Measurements from ENCODE around the gene RFLNA. TPM values are rescaled to one million over a fixed set of nuclear protein-coding genes. Genes with fewer than 3 reads are reported as not detected.

RFLNA gene
- total RNA-seq, 2 donors from 2014 or later, result 5.4 to 13.7 TPM

DNA sequence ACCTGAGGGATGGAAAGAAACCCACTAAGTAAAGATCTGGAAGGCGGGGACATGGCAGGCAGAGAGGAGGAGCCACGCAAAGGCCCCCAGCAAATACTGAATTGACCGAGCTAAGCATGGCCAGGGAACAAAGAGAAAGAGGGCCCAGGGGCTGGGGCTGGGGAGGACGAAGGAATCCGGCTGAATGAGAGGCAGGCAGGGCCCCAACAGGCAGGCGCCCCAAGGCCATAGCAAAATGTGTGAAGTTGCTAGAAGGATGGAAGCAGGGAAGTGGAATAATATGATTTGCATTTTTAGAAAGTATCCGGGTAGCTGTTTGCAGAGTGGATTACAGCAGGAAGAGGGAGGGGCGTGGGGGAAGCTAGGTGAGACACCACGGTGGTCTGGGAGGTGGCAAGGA, 49.1 kb downstream of the RFLNA start:
- 73% methylated on average over 9 of the region's 9 CpGs for WGBS
- TF ChIP-seq POLR2AphosphoS5 (IDR thresholded peaks at IDR 0.05) (no peak), POLR2A (IDR thresholded peaks at IDR 0.05) (no peak)
- TF ChIP-seq, protein P1, sequence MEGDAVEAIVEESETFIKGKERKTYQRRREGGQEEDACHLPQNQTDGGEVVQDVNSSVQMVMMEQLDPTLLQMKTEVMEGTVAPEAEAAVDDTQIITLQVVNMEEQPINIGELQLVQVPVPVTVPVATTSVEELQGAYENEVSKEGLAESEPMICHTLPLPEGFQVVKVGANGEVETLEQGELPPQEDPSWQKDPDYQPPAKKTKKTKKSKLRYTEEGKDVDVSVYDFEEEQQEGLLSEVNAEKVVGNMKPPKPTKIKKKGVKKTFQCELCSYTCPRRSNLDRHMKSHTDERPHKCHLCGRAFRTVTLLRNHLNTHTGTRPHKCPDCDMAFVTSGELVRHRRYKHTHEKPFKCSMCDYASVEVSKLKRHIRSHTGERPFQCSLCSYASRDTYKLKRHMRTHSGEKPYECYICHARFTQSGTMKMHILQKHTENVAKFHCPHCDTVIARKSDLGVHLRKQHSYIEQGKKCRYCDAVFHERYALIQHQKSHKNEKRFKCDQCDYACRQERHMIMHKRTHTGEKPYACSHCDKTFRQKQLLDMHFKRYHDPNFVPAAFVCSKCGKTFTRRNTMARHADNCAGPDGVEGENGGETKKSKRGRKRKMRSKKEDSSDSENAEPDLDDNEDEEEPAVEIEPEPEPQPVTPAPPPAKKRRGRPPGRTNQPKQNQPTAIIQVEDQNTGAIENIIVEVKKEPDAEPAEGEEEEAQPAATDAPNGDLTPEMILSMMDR (IDR thresholded peaks at IDR 0.05), result no peak
- Histone ChIP-seq H3K9me3 (no peaks in the 10 kb centered on the region), H3K27ac (no peak overlapping the region), H3K36me3 (peaks cover 39 to 54% of the 10 kb centered on the region in 2 donors), H3K27me3 (replicated peaks; ENCODE audit: insufficient read depth) (no peaks in the 10 kb centered on the region), H3K4me3 (no peak overlapping the region), H3K4me1 (replicated peaks) (peaks cover 6% of the 10 kb centered on the region)
- intact Hi-C loops (cut with DNase I), result no loop called here
- no peak for DNase-seq (ENCODE audit: low spot score)

DNA sequence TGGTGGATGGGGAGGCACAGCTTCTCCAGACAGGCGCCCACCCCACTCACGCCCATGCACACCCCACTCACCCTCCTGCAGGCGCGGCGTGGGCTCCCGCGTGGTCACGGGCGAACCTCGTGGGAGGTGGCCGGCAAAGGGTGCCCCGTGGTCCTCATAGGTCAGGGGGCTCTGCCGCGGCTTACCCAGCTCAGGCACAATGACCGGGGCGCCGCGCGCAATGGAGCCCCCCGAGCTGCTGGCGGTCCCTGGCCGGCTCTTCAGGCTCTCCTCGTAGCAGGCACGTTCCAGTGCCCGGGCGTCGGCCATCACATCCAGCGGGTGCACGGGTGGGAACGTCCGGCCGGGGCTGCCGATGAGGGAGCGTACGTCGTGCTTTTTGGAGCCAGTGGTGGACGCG, 49.6 kb downstream of the RFLNA start:
- 93% methylated on average over 31 of the region's 38 CpGs for WGBS

DNA sequence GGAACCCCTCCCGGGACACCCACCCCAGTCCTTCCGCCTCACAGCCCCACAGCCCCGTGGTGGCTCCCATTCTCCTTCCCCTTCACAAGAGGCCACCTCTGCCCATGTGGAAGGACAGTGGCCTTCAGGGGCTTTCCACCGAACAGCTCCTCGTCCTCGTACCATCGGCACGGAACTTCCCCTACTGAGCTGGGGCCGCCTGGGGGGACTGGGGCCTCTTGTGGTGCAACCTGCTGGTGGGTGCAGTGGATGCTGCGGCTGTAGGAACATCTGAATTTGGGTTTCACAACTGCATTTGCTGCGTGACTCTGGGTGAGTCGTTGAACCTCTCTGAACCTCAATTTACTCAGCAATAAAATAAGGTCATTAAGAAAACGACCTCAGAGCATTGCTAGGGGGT, 50.9 kb downstream of the RFLNA start:
- peaks cover 6% of the 10 kb centered on the region for H3K4me1 ChIP-seq (replicated peaks)
- peaks cover 31 to 53% of the 10 kb centered on the region in 2 donors for H3K36me3 ChIP-seq
- WGBS, result 71% methylated on average over 13 of the region's 13 CpGs
- no peaks in the 10 kb centered on the region for H3K9me3 ChIP-seq
- no peak overlapping the region for H3K4me3 ChIP-seq
- intact Hi-C loops (cut with DNase I), result no loop called here
- H3K27ac ChIP-seq, result no peak overlapping the region
- no peaks in the 10 kb centered on the region for H3K27me3 ChIP-seq (replicated peaks; ENCODE audit: insufficient read depth)
- TF ChIP-seq POLR2AphosphoS5 (IDR thresholded peaks at IDR 0.05), result no peak
- no peak for DNase-seq (ENCODE audit: low spot score)

More for the DNA sequence above, 49.6 kb downstream of the RFLNA start:
- Histone ChIP-seq H3K27ac (no peak overlapping the region), H3K36me3 (peaks cover 39 to 54% of the 10 kb centered on the region in 2 donors), H3K27me3 (replicated peaks; ENCODE audit: insufficient read depth) (no peaks in the 10 kb centered on the region), H3K4me1 (replicated peaks) (peaks cover 6% of the 10 kb centered on the region), H3K4me3 (no peak overlapping the region), H3K9me3 (no peaks in the 10 kb centered on the region)
- DNase-seq (ENCODE audit: low spot score), result no peak
- TF ChIP-seq, protein P1 (IDR thresholded peaks at IDR 0.05), result no peak
- TF ChIP-seq POLR2AphosphoS5 (IDR thresholded peaks at IDR 0.05) (no peak), POLR2A (IDR thresholded peaks at IDR 0.05) (no peak)
- intact Hi-C loops (cut with DNase I), result no loop called here

DNA sequence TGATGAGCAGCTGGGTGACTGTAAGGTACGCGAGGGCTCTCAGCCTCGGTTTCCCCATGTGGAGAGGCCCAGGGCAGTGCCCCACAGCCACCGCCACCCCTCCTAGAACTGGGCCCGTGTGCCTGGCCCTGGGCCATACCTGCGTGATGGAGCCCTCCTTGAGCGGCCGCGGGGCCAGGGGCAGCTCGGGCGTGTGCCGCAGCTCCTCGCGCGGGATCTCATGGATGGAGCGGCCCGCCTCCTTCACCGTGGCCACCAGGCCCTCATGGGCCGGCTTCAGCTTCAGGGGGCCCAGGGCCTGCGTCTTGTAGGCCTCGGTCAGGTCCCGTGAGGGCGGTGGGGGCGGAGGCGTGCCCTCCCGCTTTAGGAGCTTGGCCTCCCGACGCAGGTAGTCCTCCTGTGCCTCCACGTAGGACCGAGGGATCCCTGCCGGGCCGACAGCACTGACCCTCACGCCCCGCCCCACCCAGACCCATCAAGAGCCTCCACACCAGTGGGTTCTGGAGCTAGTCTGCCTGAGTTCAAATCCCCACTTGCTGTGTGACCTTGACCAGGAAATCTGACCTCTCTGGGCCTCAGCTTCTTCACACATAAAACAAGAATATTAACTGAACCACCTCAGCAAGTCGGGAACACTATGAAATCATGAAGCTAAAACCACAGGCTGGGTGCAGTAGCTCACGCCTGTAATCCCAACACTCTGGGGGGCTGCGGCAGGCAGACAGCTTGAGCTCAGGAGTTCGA, 51.7 kb downstream of the RFLNA start:
- Histone ChIP-seq H3K27me3 (replicated peaks; ENCODE audit: insufficient read depth) (no peaks in the 10 kb centered on the region), H3K27ac (no peak overlapping the region), H3K4me1 (replicated peaks) (peaks cover 6% of the 10 kb centered on the region), H3K36me3 (peaks cover 26 to 58% of the 10 kb centered on the region in 2 donors), H3K9me3 (no peaks in the 10 kb centered on the region), H3K4me3 (no peak overlapping the region)
- no peak for DNase-seq (ENCODE audit: low spot score)
- WGBS, result 93% methylated on average over 38 of the region's 38 CpGs
- TF ChIP-seq, protein P1 (IDR thresholded peaks at IDR 0.05), result no peak
- no peak for TF ChIP-seq POLR2AphosphoS5 (IDR thresholded peaks at IDR 0.05)
- TF ChIP-seq POLR2A (IDR thresholded peaks at IDR 0.05), result no peak
- intact Hi-C loops (cut with DNase I), result no loop called here

DNA sequence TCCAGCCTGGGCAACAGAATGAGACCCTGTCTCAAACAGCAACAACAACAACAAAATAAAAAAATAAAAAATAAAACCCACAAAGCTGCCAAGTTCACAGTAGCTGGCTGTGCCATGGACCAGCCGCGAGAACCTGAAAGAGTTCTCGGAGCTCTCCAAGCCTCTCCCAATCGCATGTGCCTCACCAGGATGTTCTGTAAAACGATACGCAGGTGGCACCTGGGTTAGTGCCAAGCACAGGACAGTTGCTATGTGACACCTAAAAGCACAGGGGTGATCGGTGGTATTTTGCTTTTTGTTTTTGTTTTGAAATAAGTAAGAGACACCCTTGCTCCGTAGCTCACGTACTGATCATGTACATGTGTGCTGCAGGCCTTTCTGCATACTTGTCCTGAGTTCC, 52.4 kb downstream of the RFLNA start:
- peaks cover 6% of the 10 kb centered on the region for H3K4me1 ChIP-seq (replicated peaks)
- 62% methylated on average over 9 of the region's 9 CpGs for WGBS
- peak; percentile 33 for TF ChIP-seq POLR2AphosphoS5 (IDR thresholded peaks at IDR 0.05)
- TF ChIP-seq, protein P1 (IDR thresholded peaks at IDR 0.05), result no peak
- H3K27ac ChIP-seq, result no peak overlapping the region
- no peak overlapping the region for H3K4me3 ChIP-seq
- no peaks in the 10 kb centered on the region for H3K9me3 ChIP-seq
- peaks cover 21 to 64% of the 10 kb centered on the region in 2 donors for H3K36me3 ChIP-seq
- no peaks in the 10 kb centered on the region for H3K27me3 ChIP-seq (replicated peaks; ENCODE audit: insufficient read depth)
- intact Hi-C loops (cut with DNase I), result no loop called here
- peak; percentile 53 for DNase-seq (ENCODE audit: low spot score)

All from prostate gland (tissue), 2 donors.